Measurements from ENCODE around the gene CXCR2.
"Not testable (repeated sequence)": the region's sequence is repeated elsewhere in the genome, so short reads cannot be mapped to it uniquely, and the experiment has no call there.

- not testable (repeated sequence) for TF ChIP-seq CTCF, POLR2A (IDR thresholded peaks at IDR 0.05)
Observed at GRCh38 chr2:218171744-218172143, 45.9 kb downstream of the CXCR2 start.
